Skeletal muscle tissue (tissue), 4 donors: Measurements from ENCODE around the gene CCDC14. TPM values are rescaled to one million over a fixed set of nuclear protein-coding genes. Genes with fewer than 3 reads are reported as not detected.
"Not testable (repeated sequence)": the region's sequence is repeated elsewhere in the genome, so short reads cannot be mapped to it uniquely, and the experiment has no call there.

Experiments
- H3K27ac ChIP-seq: one replicate; pipeline ENCODE4 v1.7.0; 2013; ENCODE audit warnings: mild to moderate bottlenecking, low read depth, low read length, inconsistent platforms
- H3K27me3 ChIP-seq, 3 donors: one replicate each; pipeline ENCODE4 v1.7.0; 2013; ENCODE audit warnings: low read length in 3 of 3; ENCODE audit not compliant: control insufficient read depth in 3 of 3, insufficient read depth in 3 of 3
- H3K36me3 ChIP-seq, 3 donors: one replicate each; pipeline ENCODE4 v1.7.0; 2013; ENCODE audit warnings: low read length in 3 of 3; ENCODE audit not compliant: control insufficient read depth in 3 of 3, insufficient read depth in 3 of 3
- H3K4me1 ChIP-seq, 3 donors: one replicate each; pipeline ENCODE4 v1.7.0; 2013; ENCODE audit warnings: low read length in 3 of 3, mild to moderate bottlenecking in 3 of 3; ENCODE audit not compliant: control insufficient read depth in 3 of 3, insufficient read depth in 3 of 3
- H3K4me3 ChIP-seq, 3 donors: one replicate each; pipeline ENCODE4 v1.7.0; 2013; ENCODE audit warnings: low read length in 3 of 3
- H3K9ac ChIP-seq, 3 donors: one replicate each; pipeline ENCODE4 v1.7.0; 2013; ENCODE audit warnings: low read length in 3 of 3, mild to moderate bottlenecking in 3 of 3, moderate library complexity in 2 of 3, low read depth in 1 of 3
- H3K9me3 ChIP-seq, 3 donors: one replicate each; pipeline ENCODE4 v1.7.0; 2013; ENCODE audit warnings: low read length in 3 of 3; ENCODE audit not compliant: control insufficient read depth in 3 of 3
- total RNA-seq: library from RNA; depleted of rRNA; stranded (reverse); fragments of >200 nt; gene quantifications from one replicate; pipeline ENCODE4 v1.2.3, GENCODE V29; 2014
- donor health status: Osteomylitis.

The CCDC14 gene
- total RNA-seq, 1 donor from 2014 or later: 24.5 TPM

DNA sequence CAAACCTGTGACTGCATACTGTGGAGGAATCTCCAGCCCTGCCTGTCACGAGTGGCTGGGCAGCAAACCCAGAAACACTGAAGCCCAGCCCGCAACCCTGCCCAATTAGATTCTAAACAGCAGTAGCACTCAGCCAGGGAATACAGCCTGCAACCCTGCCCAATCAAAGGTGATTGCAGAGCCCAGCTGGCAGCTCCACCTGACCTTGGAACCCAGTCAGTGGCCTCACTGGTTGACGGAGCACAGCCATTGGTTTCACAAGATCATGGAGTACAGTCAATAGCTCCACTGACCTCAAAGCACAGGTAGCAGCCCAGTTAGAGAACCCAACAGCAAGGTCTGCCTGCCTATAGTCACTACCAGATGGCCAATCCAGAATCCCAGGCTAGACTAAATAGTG, 41.7 kb downstream of the CCDC14 start:
- Histone ChIP-seq H3K4me1 (no peaks in the 10 kb centered on the region), H3K4me3 (no peak overlapping the region), H3K27ac (no peak overlapping the region), H3K9me3 (peaks cover 0 to 4% (median 0%) of the 10 kb centered on the region in 3 donors), H3K9ac (no peak overlapping the region), H3K36me3 (peaks cover 2 to 7% (median 6%) of the 10 kb centered on the region in 3 donors), H3K27me3 (no peaks in the 10 kb centered on the region)

DNA sequence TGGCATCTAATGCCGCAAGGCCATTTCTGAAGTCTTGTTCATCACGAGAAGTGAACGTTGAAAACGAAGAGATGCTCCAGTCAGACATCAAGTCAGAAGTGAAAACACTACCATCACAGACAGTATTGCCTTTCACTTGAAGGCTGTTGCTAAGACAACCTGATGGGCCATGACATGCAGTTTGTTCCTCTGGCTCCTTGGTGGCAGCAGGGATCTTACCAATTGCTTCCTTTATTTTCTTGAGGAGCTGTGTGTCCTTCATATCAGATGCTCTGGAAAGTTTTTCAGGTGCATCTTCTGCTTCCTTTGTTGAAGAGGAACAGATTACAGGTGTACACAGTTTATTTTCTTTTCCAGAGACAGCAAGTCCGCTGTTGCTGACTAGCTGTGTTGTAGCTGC, 46.2 kb downstream of the CCDC14 start:
- Histone ChIP-seq H3K4me1 (no peaks in the 10 kb centered on the region), H3K36me3 (peaks cover 0 to 5% (median 0%) of the 10 kb centered on the region in 3 donors), H3K27me3 (no peaks in the 10 kb centered on the region), H3K9ac (no peak overlapping the region), H3K4me3 (no peak overlapping the region), H3K27ac (no peak overlapping the region), H3K9me3 (no peaks in the 10 kb centered on the region)

DNA sequence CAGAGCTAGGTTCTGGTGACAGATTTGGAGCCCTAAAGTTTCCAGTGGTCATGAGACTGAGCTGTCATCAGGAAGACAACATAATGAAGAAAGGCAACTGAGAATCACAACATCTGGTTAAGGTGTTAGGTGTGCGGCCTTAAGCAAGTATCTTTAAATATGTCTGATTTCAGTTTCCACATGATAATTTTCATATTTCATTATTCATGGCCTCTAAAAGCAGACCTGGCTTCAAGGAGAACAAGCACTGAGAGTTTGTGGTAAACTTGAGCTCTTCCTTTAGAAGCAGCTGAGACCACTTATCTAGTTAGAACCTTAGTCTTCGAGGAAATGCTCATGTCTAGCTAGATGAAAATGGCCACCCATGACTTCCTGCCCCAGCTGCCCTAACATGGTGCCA, 51.2 kb downstream of the CCDC14 start:
- H3K27me3 ChIP-seq: no peaks in the 10 kb centered on the region
- H3K27ac ChIP-seq: no peak overlapping the region
- H3K9ac ChIP-seq: no peak overlapping the region
- no peak overlapping the region for H3K4me3 ChIP-seq
- H3K4me1 ChIP-seq: no peaks in the 10 kb centered on the region
- H3K9me3 ChIP-seq: no peaks in the 10 kb centered on the region
- H3K36me3 ChIP-seq: peaks cover 0 to 2% (median 0%) of the 10 kb centered on the region in 3 donors

DNA sequence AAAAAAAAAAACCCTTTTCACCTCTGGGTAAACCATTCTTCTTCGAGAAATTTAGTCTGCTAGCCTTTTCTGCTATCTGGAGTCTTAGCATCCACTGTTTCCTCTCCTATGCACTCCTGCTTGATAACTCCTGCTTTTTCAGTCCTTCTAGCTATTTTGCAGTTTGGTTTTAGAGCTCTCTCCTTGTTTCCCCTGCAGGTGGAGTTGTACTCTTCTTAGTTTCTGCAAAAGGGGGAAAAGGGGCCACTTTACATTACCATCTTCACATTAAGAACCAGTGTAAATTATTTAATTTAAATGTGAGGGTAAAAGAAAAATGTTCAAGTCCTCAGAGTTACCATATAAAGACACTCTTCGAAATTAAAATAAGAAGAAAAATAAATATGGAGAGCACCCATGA, 53.3 kb downstream of the CCDC14 start:
- H3K4me3 ChIP-seq: no peak overlapping the region
- H3K9ac ChIP-seq: no peak overlapping the region
- H3K9me3 ChIP-seq: no peaks in the 10 kb centered on the region
- no peaks in the 10 kb centered on the region for H3K27me3 ChIP-seq
- no peaks in the 10 kb centered on the region for H3K4me1 ChIP-seq
- H3K36me3 ChIP-seq: no peaks in the 10 kb centered on the region
- H3K27ac ChIP-seq: no peak overlapping the region

DNA sequence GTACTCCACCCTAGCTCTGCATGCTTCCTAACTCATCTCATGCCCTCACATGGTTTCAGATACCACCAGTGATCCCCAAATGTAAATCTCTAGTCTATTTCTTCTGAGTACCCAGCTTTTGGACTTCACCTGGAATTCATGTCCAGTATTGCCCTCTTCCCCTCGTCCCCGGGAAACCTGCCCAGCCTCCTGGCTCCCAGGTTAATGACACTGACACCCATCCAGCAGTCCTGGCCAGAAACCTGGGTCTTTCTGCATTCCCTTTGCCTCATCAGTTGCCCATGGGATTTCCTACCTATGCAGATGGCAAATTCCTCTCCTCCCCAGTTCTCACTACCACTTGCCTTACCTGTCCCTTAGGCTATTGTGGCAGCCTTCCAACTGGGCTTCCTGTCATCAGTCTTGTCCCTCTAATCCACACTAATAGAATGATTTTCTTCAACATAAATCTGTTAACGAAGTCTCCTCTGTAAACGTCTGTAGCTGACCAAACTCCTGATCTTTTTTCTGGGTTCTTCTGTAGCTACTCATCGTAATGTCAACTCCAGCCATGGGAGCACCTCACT, 61.6 kb downstream of the CCDC14 start:
- no peak overlapping the region for H3K27ac ChIP-seq
- no peaks in the 10 kb centered on the region for H3K4me1 ChIP-seq
- H3K27me3 ChIP-seq: peaks cover 0 to 3% (median 0%) of the 10 kb centered on the region in 3 donors
- no peaks in the 10 kb centered on the region for H3K9me3 ChIP-seq
- no peak overlapping the region for H3K4me3 ChIP-seq
- no peak overlapping the region for H3K9ac ChIP-seq
- H3K36me3 ChIP-seq: no peaks in the 10 kb centered on the region

DNA sequence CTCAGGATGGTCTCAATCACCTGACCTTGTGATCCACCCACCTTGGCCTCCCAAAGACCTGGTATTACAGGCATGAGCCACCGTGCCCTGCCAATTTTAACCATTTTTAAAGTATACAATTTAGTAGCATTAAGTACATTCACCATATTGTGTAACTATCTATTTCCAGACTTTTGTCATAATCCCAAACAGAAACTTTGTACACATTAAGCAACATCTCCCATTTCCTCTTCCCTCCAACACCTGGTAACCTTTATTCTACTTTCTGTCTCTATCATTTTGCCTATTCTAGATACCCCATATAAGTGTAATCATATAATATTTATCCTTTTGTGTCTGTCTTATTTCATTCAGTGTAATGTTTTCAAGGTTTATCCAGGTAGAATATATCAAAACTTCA, 68.0 kb downstream of the CCDC14 start:
- H3K4me3 ChIP-seq: no peak overlapping the region
- no peak overlapping the region for H3K27ac ChIP-seq
- H3K9ac ChIP-seq: no peak overlapping the region
- no peaks in the 10 kb centered on the region for H3K27me3 ChIP-seq
- H3K9me3 ChIP-seq: no peaks in the 10 kb centered on the region
- no peaks in the 10 kb centered on the region for H3K4me1 ChIP-seq
- no peaks in the 10 kb centered on the region for H3K36me3 ChIP-seq

DNA sequence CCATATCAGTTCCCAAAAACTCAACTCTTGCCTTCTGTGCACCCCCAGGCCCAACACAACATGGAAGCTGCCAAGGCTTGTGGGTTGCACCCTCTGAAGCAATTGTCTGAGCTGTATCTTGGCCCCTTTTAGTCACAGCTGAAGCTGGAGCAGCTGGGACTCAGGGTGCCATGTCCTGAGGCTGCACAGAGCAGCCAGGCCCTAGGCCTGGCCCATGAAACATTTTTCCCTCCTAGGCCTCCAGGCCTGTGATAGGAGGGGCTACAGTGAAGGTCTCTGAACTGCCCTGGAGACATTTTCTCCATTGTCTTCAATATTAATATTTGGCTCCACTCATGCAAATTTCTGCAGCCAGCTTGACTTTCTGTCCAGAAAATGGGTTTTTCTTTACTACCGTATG, 68.8 kb downstream of the CCDC14 start:
- H3K4me3 ChIP-seq: no peak overlapping the region
- no peaks in the 10 kb centered on the region for H3K27me3 ChIP-seq
- H3K36me3 ChIP-seq: no peaks in the 10 kb centered on the region
- no peak overlapping the region for H3K9ac ChIP-seq
- H3K4me1 ChIP-seq: no peaks in the 10 kb centered on the region
- H3K27ac ChIP-seq: no peak overlapping the region
- H3K9me3 ChIP-seq: no peaks in the 10 kb centered on the region

DNA sequence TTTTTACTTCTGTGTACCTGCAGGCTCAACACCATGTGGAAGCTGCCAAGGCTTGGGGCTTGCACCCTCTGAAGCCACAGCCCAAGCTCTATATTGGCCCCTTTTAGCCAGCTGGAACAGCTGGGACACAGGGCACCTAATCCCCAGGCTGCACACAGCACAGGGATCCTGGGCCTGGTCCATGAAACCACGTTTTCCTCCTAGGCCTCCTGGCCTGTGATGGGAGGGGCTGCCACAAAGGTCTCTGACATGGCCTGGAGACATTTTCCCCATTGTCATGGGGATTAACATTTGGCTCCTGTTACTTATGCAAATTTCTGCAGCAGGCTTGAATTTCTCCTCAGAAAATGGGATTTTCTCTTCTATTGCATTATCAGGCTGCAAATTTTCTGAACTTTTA, 70.0 kb downstream of the CCDC14 start:
- not testable (repeated sequence) for H3K27ac ChIP-seq, H3K4me3 ChIP-seq, H3K27me3 ChIP-seq, H3K36me3 ChIP-seq, H3K9ac ChIP-seq, H3K4me1 ChIP-seq, H3K9me3 ChIP-seq

DNA sequence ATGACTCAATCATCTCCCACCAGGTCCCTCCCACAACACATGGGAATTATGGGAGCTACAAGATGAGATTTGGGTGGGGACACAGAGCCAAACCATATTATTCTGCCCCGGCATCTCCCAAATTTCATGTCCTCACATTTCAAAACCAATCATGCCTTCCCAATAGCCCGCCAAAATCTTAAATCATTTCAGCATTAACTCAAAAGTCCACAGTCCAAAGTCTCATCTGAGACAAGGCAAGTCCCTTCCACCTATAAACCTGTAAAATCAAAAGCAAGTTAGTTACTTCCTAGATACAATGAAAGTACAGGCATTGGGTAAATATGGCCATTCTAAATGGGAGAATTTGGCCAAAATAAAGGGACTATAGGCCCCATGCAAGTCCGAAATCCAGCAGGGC, 70.9 kb downstream of the CCDC14 start:
- not testable (repeated sequence) for H3K27me3 ChIP-seq, H3K36me3 ChIP-seq, H3K27ac ChIP-seq, H3K9ac ChIP-seq, H3K9me3 ChIP-seq, H3K4me1 ChIP-seq, H3K4me3 ChIP-seq

DNA sequence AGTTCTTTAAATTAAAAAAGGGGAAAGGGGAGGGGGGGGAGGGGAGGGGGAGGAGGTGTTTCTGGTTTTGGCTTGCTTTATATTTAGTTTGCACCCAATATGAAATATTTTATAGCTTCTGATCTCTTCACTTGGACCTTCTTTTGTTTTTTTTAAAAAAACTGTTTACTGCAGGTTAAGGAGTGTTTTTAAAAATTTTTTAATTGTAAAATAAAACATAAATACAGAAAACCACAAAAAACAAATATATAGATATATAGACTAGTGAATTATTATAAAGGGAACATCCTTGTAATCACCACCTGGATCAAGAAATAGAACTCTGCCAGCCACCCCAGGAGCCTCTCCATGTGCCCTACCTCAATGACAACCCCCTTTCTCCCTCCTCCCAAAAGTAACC, 76.0 kb downstream of the CCDC14 start:
- H3K4me3 ChIP-seq: no peak overlapping the region
- H3K4me1 ChIP-seq: peaks cover 3 to 10% (median 8%) of the 10 kb centered on the region in 3 donors
- H3K9ac ChIP-seq: no peak overlapping the region
- peaks cover 0 to 2% (median 0%) of the 10 kb centered on the region in 3 donors for H3K27me3 ChIP-seq
- H3K9me3 ChIP-seq: no peaks in the 10 kb centered on the region
- H3K27ac ChIP-seq: no peak overlapping the region
- no peaks in the 10 kb centered on the region for H3K36me3 ChIP-seq
